T-helper 1 cell (primary cell): Measurements from ENCODE around the gene NRK.
"Not testable (repeated sequence)": the region's sequence is repeated elsewhere in the genome, so short reads cannot be mapped to it uniquely, and the experiment has no call there.

ENCODE experiments used
- DNase-seq, 5 donors: peaks; one replicate each; pipeline ENCODE4 v3.0.0-alpha.2; 2012 to 2020

NRK gene

GRCh38 chrX:105894721-105895120 lies 72.4 kb downstream of the NRK start:
- no peak for DNase-seq

GRCh38 chrX:105909576-105909975 lies 87.2 kb downstream of the NRK start:
- no peak for DNase-seq

DNA sequence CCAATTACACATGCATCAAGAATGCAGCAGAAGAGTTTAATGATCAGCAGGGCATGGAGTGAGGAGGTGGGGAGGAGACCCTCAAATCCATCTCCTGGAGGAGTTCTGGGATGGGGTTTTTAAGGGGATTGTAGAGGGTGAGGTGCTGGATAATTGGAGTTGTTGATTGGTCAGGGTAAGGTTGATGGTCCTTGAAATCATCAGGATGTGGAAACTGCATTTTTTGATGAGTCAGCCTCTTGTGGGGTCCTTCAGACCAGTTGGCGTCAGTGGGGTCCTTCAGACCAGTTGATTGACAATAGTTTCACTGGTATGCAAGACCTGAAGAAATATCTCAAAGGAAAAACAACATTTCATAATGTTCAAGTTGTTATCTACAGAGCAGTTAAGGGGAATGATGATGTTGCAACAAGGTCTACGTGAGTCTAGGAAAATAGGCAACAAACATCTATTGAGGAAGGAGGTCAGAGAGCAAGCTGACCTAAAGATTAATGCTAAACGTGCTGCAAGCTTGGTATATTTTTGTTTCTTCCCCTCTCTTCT lies 88.3 kb downstream of the NRK start:
- no peak for DNase-seq

DNA sequence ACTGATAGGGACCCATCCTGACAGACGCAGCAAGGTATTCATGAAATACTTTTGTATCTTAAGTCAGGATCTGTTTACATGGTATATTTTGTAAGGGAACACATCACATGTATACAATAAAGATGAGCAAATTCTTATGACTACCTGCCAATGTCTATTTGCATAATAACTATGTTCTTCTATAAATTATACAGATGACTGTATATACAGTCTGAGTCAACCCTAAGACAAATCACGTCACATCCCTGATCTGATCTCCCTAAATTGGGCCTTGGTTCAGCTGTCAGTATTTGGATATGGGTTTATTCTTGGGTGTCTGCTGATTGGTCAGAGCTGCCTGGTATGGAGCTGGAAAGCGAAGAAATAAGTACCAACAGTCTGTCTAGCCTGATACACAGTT lies 122.9 kb downstream of the NRK start:
- DNase-seq, result no peak

GRCh38 chrX:105969487-105969886 lies 147.1 kb downstream of the NRK start:
- no peak for DNase-seq

- no peak for DNase-seq
Measured at GRCh38 chrX:105972690-105973386, 150.5 kb downstream of the NRK start.

GRCh38 chrX:105973387-105973739 lies 151.0 kb downstream of the NRK start:
- DNase-seq, result no peak

- DNase-seq, result no peak
Measured at GRCh38 chrX:105975382-105975781, 153.0 kb downstream of the NRK start.

DNA sequence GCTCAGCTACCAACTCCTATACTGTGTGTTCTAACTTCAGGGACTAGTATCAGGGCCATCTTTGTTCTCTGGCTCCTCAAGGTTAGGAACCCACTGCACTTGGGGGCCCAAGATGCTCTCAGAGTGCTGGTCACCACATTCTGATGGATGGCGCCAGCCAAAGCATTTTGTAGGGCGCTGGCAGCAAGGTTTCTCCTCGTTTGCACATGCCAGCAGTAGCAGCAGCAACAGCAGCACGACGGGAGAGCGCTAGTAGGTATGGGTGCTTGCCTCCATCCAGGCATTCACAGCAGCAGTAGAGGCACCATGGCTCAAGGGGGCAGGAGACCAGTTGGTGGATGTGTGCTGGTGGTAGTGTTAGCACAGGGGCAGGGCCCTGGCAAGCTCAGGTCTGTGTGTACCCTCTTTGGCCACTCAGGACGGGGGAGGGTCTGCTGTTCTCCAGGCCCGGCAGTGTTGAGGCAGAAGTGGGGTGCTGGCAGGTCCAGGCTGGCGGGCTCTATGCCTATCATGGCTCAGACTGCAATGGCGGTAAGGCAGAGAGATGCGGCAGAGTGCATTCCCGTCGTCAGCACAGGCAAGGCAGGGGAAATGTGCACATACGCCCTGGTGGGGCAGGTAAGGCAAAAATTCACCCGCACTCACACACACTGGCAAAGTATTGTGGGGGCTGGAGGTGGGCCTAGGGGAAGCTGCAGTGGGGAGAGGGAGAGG lies 159.6 kb downstream of the NRK start:
- DNase-seq, result no peak

DNA sequence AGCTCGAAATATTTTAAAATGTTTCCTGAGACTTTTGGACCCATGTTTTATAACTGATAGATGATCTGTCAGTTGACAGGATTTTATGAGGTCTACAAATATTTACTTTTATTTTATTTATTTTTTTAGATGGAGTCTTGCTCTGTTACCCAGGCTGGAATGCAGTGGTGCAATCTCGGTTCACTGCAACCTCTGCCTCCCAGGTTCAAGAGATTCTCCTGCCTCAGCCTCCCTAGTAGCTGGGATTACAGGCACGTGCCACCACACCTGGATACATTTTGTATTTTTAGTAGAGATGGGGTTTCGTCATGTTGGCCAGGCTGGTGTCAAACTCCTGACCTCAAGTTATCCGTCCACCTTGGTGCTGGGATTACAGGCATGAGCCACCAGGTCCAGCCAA lies 166.1 kb downstream of the NRK start:
- not testable (repeated sequence) for DNase-seq

- no peak for DNase-seq
Measured at GRCh38 chrX:105999294-105999693, 177.0 kb downstream of the NRK start.

DNA sequence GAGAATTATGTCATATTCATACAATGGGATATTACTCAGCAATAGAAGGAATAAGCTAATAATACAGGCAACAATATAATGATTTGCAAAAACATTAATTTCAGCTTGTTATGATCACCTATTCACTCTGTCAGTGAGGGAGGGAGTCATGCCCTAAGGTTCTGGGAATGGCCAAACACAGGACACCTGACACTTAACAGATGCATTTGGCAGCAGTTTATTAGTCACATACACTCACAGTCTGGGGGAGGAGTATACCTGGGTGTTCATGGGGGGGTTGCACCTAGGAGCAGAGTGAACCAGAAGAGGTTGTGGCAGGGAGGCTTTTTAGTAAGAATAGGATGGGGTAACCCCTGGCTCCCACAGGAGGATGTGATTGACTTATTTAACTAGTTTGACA lies 177.9 kb downstream of the NRK start:
- DNase-seq, result no peak

GRCh38 chrX:106000609-106001008 lies 178.3 kb downstream of the NRK start:
- DNase-seq, result not testable (repeated sequence)

- DNase-seq, result no peak
Measured at GRCh38 chrX:106005684-106006083, 183.3 kb downstream of the NRK start.

- no peak for DNase-seq
Measured at GRCh38 chrX:106007815-106008214, 185.5 kb downstream of the NRK start.
